ENCODE results near the gene BTBD16.

BTBD16 gene

DNA sequence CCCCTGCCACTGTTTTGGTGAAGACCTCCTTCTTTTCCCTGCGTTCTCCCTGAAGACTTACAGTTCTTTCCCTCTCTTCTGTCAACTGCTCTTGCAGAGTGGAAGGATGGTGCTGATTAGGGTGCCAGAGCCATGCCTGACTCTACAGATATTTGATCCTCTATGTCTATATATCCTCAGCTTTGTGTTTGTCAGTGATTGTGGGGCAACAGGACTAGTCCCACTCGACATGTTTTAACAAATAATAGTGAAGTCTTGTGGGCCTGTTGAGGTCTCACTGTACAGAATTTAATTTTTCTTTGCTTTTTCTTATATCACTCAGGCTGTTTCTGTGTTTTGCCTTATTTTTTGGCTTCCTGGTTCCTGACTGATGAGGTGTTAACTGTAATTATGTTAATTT, 108.4 kb downstream of the BTBD16 start:
- Histone ChIP-seq H3K27ac (no peak overlapping the region), H3K9ac (no peak overlapping the region), H3K27me3 (ENCODE audit: control insufficient read depth, insufficient read depth, low read length) (no peaks in the 10 kb centered on the region), H3K4me1 (no peaks in the 10 kb centered on the region), H3K4me2 (ENCODE audit: low read length) (no peak overlapping the region), H3K9me3 (ENCODE audit: control insufficient read depth, low read length) (no peaks in the 10 kb centered on the region), H3K79me2 (peaks cover 12% of the 10 kb centered on the region), H3K4me3 (ENCODE audit: low read depth, low read length) (no peak overlapping the region), H3K36me3 (ENCODE audit: control insufficient read depth, insufficient read depth, low read length) (no peaks in the 10 kb centered on the region), H2AFZ (no peak overlapping the region)
- TF ChIP-seq, protein P1, sequence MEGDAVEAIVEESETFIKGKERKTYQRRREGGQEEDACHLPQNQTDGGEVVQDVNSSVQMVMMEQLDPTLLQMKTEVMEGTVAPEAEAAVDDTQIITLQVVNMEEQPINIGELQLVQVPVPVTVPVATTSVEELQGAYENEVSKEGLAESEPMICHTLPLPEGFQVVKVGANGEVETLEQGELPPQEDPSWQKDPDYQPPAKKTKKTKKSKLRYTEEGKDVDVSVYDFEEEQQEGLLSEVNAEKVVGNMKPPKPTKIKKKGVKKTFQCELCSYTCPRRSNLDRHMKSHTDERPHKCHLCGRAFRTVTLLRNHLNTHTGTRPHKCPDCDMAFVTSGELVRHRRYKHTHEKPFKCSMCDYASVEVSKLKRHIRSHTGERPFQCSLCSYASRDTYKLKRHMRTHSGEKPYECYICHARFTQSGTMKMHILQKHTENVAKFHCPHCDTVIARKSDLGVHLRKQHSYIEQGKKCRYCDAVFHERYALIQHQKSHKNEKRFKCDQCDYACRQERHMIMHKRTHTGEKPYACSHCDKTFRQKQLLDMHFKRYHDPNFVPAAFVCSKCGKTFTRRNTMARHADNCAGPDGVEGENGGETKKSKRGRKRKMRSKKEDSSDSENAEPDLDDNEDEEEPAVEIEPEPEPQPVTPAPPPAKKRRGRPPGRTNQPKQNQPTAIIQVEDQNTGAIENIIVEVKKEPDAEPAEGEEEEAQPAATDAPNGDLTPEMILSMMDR (IDR thresholded peaks at IDR 0.05): no peak

DNA sequence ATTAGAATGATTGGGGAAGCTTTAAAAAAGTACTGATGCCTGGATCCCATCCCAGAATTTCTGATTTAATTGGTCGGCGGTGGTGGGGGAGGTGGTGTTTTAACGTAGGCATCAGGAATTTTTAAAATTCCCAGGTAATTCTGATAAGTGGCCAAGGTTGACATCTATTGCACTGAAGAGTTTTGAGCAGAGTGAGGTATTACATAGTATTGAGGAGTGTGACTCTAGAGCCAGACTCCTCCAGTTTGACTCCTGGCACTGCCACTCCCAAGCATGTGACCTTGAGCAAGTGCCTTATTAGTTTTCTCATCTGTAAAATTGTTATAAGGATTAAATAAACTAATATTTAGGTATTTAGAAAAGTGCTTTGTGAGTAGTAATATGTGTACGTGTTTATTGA, 109.6 kb downstream of the BTBD16 start:
- H3K4me3 ChIP-seq (ENCODE audit: low read depth, low read length): no peak overlapping the region
- no peaks in the 10 kb centered on the region for H3K27me3 ChIP-seq (ENCODE audit: control insufficient read depth, insufficient read depth, low read length)
- no peak overlapping the region for H3K4me2 ChIP-seq (ENCODE audit: low read length)
- TF ChIP-seq, protein P1 (IDR thresholded peaks at IDR 0.05): no peak
- peaks cover 16% of the 10 kb centered on the region for H3K79me2 ChIP-seq
- H3K9ac ChIP-seq: no peak overlapping the region
- no peak overlapping the region for H2AFZ ChIP-seq
- no peaks in the 10 kb centered on the region for H3K9me3 ChIP-seq (ENCODE audit: control insufficient read depth, low read length)
- no peaks in the 10 kb centered on the region for H3K4me1 ChIP-seq
- H3K36me3 ChIP-seq (ENCODE audit: control insufficient read depth, insufficient read depth, low read length): no peaks in the 10 kb centered on the region
- no peak overlapping the region for H3K27ac ChIP-seq

DNA sequence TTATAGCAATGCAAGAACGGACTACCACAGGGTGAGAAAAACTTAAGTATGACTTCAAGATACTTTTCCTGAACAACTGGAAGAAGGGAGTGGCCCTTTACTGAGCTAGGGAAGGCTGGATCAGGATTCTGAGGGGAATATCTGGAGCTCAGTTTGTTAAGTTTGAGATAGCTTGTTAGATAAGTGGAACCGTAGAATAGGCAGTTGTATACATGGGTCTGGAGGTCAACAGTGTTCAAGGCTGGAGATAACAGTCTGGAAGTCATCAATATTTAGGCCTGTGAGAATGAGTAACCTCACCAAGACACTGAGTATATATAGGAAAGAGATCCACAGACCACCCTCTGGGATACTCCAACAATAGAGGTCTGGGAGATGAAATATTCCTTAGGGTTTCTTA, 110.6 kb downstream of the BTBD16 start:
- no peaks in the 10 kb centered on the region for H3K36me3 ChIP-seq (ENCODE audit: control insufficient read depth, insufficient read depth, low read length)
- H3K9ac ChIP-seq: no peak overlapping the region
- no peak overlapping the region for H3K4me2 ChIP-seq (ENCODE audit: low read length)
- H3K79me2 ChIP-seq: peaks cover 18% of the 10 kb centered on the region
- H3K27ac ChIP-seq: no peak overlapping the region
- H3K9me3 ChIP-seq (ENCODE audit: control insufficient read depth, low read length): no peaks in the 10 kb centered on the region
- H2AFZ ChIP-seq: no peak overlapping the region
- TF ChIP-seq, protein P1 (IDR thresholded peaks at IDR 0.05): no peak
- H3K4me3 ChIP-seq (ENCODE audit: low read depth, low read length): no peak overlapping the region
- H3K27me3 ChIP-seq (ENCODE audit: control insufficient read depth, insufficient read depth, low read length): no peaks in the 10 kb centered on the region
- H3K4me1 ChIP-seq: no peaks in the 10 kb centered on the region

DNA sequence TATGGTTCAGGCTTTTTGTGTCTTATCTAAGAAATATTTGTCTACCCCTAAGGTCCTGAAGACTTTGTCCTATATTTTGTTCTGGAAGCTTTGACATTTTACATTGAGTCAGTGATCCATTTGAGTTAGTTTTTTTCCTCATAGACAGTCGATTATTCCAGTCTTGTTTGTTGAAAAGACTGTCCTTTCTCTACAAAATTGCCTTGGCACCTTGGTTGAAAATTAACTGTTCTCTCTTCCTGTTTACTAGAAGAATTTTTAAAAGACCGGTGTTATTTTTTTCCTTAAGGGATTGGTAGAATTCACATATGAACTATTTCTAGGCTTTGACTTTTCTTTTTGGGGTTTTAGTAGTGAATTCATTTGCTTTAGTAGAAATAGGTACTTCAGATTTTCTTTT, 115.4 kb downstream of the BTBD16 start:
- no peaks in the 10 kb centered on the region for H3K36me3 ChIP-seq (ENCODE audit: control insufficient read depth, insufficient read depth, low read length)
- H3K27me3 ChIP-seq (ENCODE audit: control insufficient read depth, insufficient read depth, low read length): no peaks in the 10 kb centered on the region
- H3K4me1 ChIP-seq: no peaks in the 10 kb centered on the region
- no peak overlapping the region for H3K9ac ChIP-seq
- TF ChIP-seq, protein P1 (IDR thresholded peaks at IDR 0.05): no peak
- H3K4me2 ChIP-seq (ENCODE audit: low read length): no peak overlapping the region
- H3K27ac ChIP-seq: no peak overlapping the region
- no peak overlapping the region for H3K4me3 ChIP-seq (ENCODE audit: low read depth, low read length)
- H2AFZ ChIP-seq: no peak overlapping the region
- H3K9me3 ChIP-seq (ENCODE audit: control insufficient read depth, low read length): no peaks in the 10 kb centered on the region
- H3K79me2 ChIP-seq: peaks cover 11% of the 10 kb centered on the region

DNA sequence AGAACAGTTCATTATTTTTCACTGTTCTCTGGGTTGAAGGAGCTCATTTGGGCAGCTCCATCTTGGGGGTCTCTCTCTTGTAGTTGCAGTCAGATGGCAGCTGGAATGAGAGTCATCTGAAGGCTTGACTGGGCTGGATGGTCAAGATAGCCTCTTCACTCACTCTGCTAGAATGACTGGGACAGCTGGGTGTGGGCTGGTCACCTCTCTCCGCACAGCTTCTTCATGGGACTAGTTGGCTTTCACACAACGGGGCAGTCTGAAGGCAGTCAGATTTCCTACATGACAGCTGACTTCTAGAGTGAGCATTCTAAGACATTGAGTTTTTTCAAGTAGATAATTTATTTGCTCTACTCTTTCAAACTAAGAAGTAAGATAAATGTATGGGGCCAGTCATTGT, 116.5 kb downstream of the BTBD16 start:
- no peak overlapping the region for H3K4me3 ChIP-seq (ENCODE audit: low read depth, low read length)
- H3K79me2 ChIP-seq: peaks cover 11% of the 10 kb centered on the region
- no peaks in the 10 kb centered on the region for H3K9me3 ChIP-seq (ENCODE audit: control insufficient read depth, low read length)
- TF ChIP-seq, protein P1 (IDR thresholded peaks at IDR 0.05): no peak
- H3K4me1 ChIP-seq: no peaks in the 10 kb centered on the region
- no peak overlapping the region for H2AFZ ChIP-seq
- no peak overlapping the region for H3K4me2 ChIP-seq (ENCODE audit: low read length)
- H3K27me3 ChIP-seq (ENCODE audit: control insufficient read depth, insufficient read depth, low read length): no peaks in the 10 kb centered on the region
- no peak overlapping the region for H3K9ac ChIP-seq
- no peak overlapping the region for H3K27ac ChIP-seq
- H3K36me3 ChIP-seq (ENCODE audit: control insufficient read depth, insufficient read depth, low read length): no peaks in the 10 kb centered on the region

Measured in parathyroid adenoma (tissue), 2 donors.